Esophagus squamous epithelium (tissue), 4 donors: ENCODE results near the gene P2RY4.

Experiments used
- POLR2A ChIP-seq, 4 donors: fragments of 450-650 bp; IDR thresholded peaks; one replicate each; pipeline ENCODE4 v1.6.1; 2017; ENCODE audit warnings: antibody characterized with exemption in 4 of 4, mild to moderate bottlenecking in 4 of 4, moderate library complexity in 3 of 4
- TF ChIP-seq, protein P1 (sequence below), 6 experiments: fragments of 450-650 bp in 4 of 6; fragments of 200-600 bp in 2 of 6; sonication (generic) in 2 of 6; IDR thresholded peaks; one replicate each; pipeline ENCODE4 v1.5.1; 2016 to 2019; ENCODE audit warnings: antibody characterized with exemption in 6 of 6, mild to moderate bottlenecking in 4 of 6, moderate library complexity in 4 of 6

DNA sequence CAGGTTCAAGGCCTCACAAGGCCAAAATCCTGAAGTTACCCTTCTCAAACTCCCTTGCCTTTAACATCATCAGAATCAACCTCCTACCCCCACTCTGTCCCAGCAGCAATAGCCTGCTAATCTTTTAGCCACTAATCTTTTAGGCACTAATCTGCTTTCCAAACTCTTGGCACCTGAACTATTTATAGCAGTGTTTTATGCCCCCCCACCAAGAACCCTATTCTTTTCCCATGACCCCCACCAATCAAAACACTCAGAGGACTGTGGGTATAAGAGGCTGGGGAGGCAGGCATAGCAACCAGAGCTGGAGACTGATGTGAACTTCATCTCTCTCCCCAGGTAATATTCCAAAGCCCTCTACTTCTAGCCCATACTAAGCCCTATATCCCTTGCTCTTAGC, 8.0 kb upstream of the P2RY4 start, which contains the start of gene ARR3:
- TF ChIP-seq, protein P1, sequence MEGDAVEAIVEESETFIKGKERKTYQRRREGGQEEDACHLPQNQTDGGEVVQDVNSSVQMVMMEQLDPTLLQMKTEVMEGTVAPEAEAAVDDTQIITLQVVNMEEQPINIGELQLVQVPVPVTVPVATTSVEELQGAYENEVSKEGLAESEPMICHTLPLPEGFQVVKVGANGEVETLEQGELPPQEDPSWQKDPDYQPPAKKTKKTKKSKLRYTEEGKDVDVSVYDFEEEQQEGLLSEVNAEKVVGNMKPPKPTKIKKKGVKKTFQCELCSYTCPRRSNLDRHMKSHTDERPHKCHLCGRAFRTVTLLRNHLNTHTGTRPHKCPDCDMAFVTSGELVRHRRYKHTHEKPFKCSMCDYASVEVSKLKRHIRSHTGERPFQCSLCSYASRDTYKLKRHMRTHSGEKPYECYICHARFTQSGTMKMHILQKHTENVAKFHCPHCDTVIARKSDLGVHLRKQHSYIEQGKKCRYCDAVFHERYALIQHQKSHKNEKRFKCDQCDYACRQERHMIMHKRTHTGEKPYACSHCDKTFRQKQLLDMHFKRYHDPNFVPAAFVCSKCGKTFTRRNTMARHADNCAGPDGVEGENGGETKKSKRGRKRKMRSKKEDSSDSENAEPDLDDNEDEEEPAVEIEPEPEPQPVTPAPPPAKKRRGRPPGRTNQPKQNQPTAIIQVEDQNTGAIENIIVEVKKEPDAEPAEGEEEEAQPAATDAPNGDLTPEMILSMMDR (IDR thresholded peaks at IDR 0.05), result no peak
- TF ChIP-seq POLR2A (IDR thresholded peaks at IDR 0.05), result no peak
